UCSD-AML1 (cell line): ENCODE measurements around the gene GALNT14.
"Not testable (repeated sequence)": the region's sequence is repeated elsewhere in the genome, so short reads cannot be mapped to it uniquely, and the experiment has no call there.

Experiments
- DNase-seq: peaks from one replicate; lab custom pipeline; 2025; ENCODE audit not compliant: unreplicated experiment; lab: John Stamatoyannopoulos, UW

The GALNT14 gene, protein sequence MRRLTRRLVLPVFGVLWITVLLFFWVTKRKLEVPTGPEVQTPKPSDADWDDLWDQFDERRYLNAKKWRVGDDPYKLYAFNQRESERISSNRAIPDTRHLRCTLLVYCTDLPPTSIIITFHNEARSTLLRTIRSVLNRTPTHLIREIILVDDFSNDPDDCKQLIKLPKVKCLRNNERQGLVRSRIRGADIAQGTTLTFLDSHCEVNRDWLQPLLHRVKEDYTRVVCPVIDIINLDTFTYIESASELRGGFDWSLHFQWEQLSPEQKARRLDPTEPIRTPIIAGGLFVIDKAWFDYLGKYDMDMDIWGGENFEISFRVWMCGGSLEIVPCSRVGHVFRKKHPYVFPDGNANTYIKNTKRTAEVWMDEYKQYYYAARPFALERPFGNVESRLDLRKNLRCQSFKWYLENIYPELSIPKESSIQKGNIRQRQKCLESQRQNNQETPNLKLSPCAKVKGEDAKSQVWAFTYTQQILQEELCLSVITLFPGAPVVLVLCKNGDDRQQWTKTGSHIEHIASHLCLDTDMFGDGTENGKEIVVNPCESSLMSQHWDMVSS

DNA sequence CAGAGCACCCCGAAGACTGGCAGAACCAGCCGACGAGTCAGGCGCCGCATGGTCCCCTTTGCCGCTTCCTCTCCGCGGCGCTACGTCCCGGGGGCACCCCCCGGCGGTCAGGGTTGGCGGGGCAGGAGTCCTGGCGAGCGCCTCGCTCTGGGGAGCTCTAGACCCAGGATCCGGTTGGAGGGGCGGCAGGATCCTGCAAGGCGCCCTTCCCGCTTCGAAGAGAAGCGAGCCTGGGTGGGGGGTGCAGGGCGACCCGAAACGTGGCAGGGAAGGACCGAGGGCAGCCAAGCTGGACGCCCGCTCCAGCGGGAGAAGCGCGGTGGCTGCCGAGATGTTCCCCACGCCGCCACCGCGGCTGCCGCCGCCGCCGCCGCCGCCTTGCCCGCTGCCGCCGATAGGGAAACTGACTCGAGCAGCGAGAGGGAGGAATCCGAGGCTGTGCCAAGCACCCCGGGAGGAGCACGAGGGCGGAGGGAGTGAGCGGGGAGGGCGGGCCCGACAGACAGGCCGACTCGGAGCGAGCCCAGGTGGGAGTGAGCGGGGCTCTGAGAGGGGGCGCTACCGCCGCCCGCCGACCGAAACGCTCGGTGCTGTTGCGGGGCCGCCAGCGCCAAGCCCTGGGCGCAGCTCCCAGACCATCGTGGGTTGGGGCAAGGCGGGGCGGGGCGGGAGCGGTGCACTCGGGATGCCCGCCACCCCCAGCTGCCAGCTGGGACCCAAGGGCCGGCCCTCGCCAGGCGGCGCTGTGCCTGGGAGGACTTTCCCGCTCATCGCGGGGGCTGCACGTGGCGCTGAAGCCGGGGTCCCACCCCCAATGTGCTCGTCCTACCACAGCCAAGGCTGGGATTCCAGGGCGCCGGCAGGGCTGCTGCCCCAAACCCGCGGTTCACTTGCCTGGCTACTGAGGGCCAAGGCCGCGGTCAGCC, at the start of gene GALNT14:
GALNT14 (minus strand) TSS at position 404 of the 926 bp plus-strand sequence; CDS start at position 50, 354 bp downstream.
- DNase-seq: peak; percentile 67

DNA sequence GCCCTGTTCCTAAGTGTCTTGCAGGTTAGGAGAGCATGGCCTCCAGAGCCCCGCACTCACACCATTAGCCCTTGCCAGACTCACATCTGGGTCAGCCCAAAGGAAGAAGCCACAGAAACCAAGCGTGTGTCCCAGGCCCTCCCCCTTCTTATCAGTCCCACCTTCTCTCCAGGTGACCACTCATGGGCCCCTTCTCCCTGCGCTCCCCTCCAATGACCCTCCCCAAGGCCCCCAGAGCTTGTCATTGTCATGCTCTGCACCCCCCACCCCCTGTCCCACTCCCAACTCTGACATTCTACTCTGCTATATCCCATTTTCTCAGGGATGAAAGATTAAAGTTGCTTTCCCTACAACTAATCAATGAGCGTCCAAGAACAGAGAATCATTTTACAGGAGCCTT, 48.9 kb upstream of the GALNT14 start:
- DNase-seq: no peak

DNA sequence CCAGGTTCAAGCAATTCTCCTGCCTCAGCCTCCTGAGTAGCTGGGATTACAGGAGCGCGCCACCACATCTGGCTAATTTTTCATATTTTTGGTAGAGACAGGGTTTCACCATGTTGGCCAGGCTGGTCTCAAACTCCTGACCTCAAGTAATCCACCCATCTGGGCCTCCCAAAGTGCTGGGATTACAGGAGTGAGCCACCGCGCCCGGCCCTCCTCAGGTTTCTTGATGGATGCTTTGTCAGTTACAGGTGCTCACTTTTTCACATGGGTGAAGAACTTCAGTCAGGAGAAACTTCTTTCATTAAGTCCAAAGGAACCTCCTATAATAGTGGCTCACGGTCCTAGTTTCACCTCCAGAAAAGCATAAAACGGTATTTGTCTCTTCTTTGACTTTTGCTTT, 45.7 kb upstream of the GALNT14 start:
- not testable (repeated sequence) for DNase-seq

DNA sequence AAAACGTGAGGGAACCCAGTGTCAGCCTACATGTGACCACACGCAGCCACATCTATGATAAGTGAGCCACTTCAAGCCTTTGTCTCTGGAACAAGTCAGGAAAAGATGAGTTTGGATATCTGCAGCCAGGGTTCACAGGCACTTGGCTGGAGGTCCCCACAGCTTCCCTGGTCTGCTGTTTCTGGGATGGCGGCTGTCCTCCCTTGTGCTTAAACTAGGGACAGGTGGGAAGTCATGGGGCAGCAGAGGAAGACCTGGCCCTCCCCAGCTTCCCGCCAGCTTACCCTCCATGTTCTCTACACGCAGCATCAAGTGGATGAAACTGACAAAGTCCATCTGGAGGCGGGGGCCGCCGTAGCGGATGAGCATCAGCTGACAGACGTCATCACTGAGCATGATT, 38.5 kb upstream of the GALNT14 start:
- DNase-seq: no peak

DNA sequence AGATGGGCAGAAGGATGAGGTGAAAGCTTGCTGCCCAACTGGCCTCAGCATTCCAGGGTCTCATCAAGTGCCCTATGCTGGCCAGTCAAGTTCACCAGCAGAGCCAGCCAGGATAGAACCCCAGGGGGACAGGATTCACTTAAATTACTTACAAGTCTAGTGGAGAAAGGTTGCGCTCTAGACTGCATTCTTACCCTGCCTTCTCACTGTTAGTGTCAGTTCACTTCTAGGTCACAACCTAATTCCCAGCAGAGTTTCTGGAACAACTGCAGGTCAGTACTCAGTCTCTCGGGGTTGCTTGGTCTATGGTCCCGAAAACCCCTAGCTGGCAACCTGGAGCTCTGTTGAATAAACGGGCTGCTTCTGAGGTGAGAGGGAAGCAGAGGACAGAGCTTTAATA, 32.9 kb upstream of the GALNT14 start:
- no peak for DNase-seq

DNA sequence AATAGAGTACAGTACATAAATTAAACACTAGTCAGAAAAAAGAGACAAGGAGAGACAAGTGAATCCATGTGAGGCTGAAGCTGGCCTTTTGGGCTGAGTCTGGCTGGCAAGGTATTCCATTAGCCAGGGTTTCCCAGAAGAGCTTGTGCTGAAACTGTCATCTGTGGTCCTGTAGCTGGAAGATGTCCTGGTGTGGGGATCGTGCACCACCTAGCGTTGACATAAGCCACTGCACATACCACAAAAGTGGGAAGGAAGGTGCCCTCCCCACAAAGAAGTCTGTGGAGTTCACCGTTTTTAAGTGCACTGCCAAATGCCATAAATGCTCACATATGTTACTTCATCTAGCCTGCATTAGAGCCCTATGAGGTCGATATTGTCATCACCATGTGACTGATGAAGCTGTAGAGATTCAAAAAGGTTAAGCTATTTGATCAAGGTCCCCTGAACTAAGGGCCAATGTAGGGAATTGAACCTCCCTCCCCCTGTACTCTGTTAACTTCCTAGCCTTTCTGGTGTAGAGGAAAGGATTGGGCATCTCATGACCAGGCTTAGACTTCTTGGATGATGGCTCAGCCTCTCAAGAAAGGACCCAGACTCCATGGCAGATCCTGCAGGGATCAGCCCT, 31.9 kb upstream of the GALNT14 start:
- peak; percentile 44 for DNase-seq

DNA sequence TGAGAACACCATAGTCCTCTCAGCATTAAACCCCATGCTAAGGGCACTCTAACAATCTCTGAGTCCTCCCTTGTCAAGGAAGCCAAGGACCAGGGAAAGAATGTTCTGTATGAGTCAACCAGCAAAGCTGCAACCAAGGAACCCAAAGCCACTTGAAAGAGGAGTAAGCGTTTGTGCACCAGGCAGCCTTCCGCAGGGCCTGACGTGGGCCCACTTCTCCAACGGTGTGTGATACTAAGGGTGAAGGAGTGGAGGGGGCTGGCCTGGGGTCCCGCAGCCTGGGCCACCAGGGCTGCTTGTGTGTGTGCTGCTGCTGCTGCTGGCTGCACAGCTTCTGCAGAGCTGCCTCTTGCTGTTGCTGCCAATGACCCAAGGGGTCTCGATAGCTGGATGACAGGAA, 30.1 kb upstream of the GALNT14 start:
- DNase-seq: no peak

DNA sequence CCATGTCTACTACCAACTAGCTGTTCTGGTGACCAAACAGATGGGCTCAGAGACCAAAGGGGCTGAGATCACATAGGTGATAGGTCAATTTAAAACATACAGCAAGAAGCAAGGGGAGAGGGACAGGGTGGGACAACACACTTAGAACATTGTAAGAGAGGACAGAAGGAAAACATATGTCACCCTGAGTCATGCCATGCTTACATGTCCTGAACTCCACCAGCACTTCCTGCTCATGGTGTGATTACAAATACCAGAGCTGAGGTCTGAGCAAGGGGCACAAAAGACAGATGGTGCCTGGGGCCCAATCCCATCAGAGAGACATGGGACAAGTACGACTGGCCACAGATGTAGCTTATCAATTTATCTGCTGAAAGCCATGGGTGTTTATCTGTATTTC, 28.7 kb upstream of the GALNT14 start:
- DNase-seq: no peak

DNA sequence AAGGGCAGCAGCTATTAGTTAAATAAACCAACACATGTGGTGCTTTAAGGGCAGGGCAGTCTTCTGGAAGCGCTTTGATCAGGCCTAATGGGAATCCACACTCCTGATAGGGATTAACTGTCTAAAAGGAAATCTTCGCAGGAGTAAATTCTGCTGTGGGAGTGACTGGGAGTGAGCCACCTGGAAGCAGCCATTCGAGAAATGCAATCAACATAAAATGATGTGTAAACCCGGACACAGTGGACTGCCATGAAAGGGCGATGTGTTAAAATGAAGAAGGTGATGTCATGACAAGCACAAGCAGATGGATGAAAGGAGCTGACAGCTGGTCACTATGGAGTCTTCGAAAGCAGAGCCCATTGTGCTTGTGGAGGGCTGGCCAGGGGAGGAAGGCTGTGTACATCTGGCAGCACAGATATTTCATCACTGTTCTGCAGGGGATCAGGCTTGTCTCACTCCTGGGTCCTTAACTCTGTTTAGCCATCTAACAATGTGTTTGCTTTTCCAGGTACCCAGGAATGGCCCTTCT, 24.8 kb upstream of the GALNT14 start:
- DNase-seq: no peak

DNA sequence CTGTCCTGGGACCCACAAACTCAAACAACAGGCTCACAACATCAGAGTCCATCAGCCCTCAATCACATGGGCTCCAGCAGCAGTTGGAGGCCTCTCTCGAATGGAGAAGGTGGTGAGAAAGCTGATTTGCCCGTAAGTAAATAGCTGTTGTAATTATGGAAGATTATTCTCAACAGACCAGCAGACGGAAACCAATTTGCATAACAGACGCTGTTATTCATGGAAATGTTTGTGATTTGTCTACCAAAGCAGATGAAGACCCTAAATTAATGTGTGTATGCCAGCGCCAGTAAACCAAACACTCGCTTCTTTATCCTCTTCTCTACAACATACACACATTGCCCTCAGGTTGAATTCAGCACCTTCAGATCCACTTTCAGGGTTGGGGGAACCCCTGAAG, 23.4 kb upstream of the GALNT14 start:
- DNase-seq: no peak

DNA sequence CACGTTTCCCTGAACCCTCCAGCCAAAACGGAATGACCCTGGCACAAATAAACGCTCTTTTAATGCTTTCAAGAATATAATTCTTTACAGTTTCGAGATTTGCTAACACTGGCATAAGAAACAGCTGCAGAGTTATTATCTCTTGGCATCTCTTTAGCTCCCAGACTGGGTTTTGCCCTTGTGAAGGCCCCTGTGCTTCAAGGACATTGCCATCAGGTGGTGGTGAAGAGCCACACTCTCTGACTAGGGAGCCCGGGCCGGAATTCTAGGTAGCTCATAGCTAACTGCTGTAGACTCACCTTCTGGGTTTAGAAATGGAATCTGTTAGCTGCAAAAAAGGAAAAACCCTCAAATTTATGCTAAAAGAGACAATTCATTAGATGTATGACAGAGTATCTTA, 13.3 kb upstream of the GALNT14 start:
- DNase-seq: no peak

DNA sequence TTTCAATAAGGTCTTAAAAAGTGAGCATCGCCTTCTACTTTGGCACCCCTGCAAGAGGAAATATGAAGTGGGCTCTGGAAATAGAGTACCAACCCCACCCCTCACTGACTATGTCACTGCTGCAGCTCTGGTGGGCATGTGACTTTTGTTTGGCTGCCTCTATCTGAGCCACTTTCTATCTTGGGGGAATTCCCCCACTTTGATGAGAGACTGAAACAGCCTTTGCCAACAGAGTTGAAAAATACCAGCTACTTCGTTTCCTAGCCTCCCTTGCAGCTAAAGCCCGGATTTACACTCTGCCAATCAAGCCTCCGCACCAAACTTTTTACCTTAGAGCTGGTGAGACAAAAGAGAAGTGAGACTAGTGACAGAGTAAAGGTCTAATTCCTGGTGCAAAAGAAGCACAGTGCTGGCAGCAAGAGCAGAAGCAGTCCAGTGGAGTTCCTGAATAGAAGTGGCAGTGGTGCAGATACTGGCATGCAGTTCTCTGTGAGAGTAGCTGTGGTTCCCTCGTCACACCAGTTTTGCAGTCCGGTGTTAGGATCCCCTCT, 12.0 kb upstream of the GALNT14 start:
- DNase-seq: no peak

DNA sequence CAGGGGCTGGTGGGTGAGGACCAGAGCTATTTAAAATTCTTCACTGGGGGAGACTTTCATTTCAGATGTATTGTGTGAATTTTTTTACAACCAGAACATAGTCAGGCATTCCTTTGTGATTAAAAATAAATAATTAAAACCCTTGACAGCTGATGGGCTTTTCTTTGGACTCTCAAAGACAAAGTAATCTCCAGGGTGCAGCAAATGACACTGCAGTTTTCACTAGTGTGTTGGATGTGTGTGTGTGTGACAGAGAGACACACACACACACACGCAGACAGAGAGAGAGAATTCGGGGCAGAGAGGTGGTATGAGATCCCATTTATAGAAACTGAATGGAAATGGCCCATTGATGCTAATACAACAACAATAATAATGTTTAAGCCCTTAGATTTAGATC, 10.3 kb upstream of the GALNT14 start:
- DNase-seq: no peak

DNA sequence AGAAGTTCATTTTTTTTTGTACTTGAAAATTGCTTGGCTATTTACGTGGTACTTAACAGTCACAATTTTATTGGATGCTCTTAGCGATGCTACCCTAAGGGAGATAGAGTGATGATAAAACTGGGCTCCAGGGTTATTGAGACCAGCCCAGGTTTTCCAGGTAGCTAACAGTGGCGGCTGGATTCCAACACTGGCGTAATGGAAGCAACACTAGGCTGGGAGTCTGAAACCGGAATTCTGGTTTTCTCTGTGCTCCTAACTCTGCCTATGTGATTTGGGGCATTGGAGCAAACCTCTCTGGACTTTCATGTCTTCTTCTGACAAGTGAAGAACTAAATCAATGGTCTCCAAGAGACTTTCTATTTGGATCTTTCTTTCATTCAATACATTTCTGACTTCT, 9.4 kb upstream of the GALNT14 start:
- DNase-seq: no peak

DNA sequence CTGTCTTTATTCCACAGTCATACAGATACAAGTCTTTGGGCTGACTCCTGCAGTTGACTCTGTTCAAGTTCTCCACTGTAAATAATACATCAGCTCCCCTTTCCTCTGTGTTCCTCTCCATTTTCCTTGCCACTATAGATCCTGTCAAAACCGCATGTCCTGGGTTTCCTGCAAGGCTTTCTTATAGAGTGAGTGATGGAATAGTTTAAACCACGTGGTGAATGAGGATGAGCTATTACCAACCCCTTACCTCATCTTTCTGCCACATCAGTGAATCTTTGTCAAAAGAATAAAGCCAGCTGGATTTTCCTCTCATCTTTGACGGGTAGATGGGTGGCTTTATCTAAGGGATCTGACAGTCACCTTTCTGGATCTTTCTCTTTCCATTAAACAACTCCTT, 3.9 kb upstream of the GALNT14 start:
- no peak for DNase-seq

DNA sequence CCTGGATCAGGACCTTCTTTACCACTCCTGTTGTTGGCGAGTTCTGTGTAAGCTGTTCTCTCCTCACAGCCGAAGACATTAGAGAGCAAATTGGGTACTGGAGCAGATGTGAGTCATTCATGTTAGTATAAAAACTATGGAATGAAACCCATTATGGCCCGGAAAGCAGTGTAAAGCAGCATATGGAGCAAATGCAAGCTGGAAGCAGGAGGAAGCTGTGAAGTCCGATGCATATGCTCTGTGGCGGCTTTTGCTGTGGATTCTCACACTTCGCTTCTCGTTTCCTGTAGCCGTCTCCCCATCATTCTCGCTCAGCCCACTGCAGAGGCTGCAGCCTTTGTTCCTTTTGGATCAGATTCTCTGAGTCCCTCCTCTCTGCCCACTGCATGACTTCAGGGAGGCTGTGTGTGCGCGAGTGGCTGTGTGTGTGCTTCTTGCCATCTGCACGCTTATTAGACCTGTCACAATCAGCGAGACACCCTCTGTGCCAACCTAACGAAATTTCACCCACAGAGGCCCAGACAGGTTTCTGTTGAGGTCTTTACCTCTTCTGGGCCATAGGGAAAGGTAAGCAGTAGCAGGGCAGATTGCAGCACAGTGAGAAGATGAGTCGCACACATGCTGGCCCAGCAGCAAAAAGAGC, 3.3 kb upstream of the GALNT14 start:
- DNase-seq: no peak

DNA sequence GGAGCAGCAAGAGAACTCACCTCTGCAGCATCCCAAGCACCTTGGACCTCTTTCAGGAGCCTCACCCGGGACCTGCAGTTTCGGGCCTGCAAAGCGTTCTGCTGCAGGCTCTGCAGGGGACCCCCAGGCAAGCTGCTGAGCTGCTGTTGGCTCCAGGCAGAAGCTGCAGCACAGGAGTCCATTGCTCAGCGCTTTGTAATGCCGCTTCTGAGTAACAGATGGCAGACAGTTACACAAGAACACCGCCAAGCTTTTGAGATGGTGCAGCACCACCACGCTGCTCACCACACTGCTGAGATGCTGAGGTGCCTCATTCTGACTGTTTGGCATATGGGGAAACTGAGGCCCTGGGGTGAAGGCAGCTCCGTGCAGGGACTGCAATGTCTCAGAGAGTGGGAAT, 1.9 kb upstream of the GALNT14 start:
- no peak for DNase-seq

DNA sequence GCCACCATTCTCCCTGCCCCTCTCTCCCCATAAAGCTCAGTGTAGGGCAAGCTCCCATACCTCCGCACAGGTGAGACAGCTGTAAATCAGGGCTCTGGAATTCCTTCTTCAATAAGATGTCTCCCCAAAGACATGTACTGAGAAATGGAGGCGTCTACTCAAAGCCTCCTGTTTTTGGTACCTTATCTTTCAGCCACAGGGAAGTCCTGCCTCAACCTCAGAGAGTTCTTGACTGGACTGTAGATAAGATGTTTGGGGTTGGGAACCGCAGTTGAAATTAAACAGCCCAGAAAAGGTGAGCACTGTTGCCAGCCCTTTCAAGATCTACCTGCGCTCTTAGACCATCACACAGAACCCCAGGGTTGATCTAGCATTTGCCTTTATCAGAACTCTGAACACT, 1.4 kb upstream of the GALNT14 start:
- DNase-seq: no peak

DNA sequence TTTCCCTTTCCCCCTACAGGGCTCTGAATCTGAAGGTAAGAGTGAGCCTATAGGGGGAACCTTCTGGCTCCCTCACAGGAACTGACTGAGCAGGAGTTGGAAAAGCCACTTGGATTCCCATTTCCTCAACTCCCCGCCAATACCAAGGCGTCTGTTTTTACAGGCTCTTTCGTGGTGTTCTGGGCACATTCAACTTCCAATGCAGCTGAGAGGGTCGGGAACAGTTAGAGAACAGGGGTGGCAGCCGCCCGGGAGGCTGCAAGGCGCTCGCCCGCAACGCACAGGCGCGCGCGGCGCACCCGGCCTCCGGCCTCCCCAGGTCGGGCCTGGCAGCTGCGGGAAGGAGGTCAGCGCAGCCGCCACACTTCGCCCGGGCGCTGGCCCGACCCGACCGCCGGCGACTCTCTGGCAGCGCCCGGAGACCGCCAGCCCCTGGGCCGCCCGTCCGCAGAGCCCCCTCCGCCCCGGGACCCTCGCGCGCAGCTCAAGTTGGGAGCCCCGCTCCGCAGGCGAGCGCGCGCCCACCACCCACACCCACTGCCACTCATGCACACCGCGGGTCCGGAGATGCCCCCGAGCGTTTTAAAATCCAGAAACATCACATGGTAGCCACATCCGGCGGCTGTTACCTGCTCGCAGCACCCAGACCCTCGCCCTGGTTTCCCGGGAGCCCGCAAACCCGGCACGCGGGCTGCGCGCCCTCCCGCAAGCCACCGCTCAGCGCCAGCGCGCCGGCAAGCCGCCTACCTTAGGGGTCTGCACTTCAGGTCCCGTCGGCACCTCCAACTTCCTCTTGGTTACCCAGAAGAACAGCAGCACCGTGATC, 816 bp downstream of the GALNT14 start:
- DNase-seq: no peak
